Tibial artery (tissue), 4 donors: ENCODE data around the gene RNASEH2C.
"Not testable (repeated sequence)": the region's sequence is repeated elsewhere in the genome, so short reads cannot be mapped to it uniquely, and the experiment has no call there.

Experiments used
- DNase-seq, 2 donors: peaks; one replicate each; pipeline ENCODE4 v3.0.0-alpha.2; 2019
- H3K27ac ChIP-seq, 2 donors: fragments of 200-600 bp; sonication (generic) in 1 of 2; 1 replicate in 1 of 2; 2 replicates in 1 of 2; pipeline ENCODE4 v1.5.1; 2018 to 2019; ENCODE audit warnings: mild to moderate bottlenecking in 1 of 2
- H3K27me3 ChIP-seq, 2 donors: fragments of 200-600 bp; sonication (generic) in 1 of 2; one replicate each; pipeline versions ENCODE4 v1.5.1 to v1.6.0; 2016 to 2019
- H3K36me3 ChIP-seq, 3 donors: fragments of 200-600 bp; sonication (generic) in 2 of 3; one replicate each; pipeline ENCODE4 v1.5.1; 2016 to 2019; ENCODE audit warnings: mild to moderate bottlenecking in 2 of 3
- H3K4me1 ChIP-seq, 4 donors: fragments of 200-600 bp; sonication (generic) in 2 of 4; 1 replicate in 3 of 4; 2 replicates in 1 of 4; pipeline ENCODE4 v1.5.1; 2016 to 2019
- H3K4me3 ChIP-seq, 2 donors: fragments of 200-600 bp; sonication (generic) in 1 of 2; 1 replicate in 1 of 2; 2 replicates in 1 of 2; pipeline ENCODE4 v1.5.1; 2018 to 2019; ENCODE audit warnings: mild to moderate bottlenecking in 2 of 2
- H3K9me3 ChIP-seq, 3 donors: fragments of 200-600 bp; sonication (generic) in 1 of 3; one replicate each; pipeline ENCODE4 v1.5.1; 2016 to 2019
- CTCF ChIP-seq, 2 experiments: fragments of 200-600 bp in 1 of 2; fragments of 450-650 bp in 1 of 2; IDR thresholded peaks; one replicate each; pipeline ENCODE4 v1.5.1; 2017 to 2019; ENCODE audit warnings: antibody characterized with exemption in 2 of 2, mild to moderate bottlenecking in 1 of 2, moderate library complexity in 1 of 2
- intact Hi-C: fragments of 100-400 bp; cut with DNase I; formaldehyde crosslinking; loops from one replicate; pipeline ENCODE4 v1.15.0; 2023; ENCODE audit warnings: low total_unique reads

RNASEH2C gene

GRCh38 chr11:65698205-65698604 lies 22.4 kb downstream of the RNASEH2C start:
- intact Hi-C loops, result no loop called here
- no peak for DNase-seq
- Histone ChIP-seq H3K4me1 (no peaks in the 10 kb centered on the region), H3K9me3 (no peaks in the 10 kb centered on the region), H3K27ac (no peak overlapping the region), H3K36me3 (no peaks in the 10 kb centered on the region), H3K27me3 (peaks cover 0 to 7% of the 10 kb centered on the region in 2 donors), H3K4me3 (no peak overlapping the region)
- no peak for TF ChIP-seq CTCF (IDR thresholded peaks at IDR 0.05)

GRCh38 chr11:65696802-65697552 lies 23.6 kb downstream of the RNASEH2C start:
- no peaks in the 10 kb centered on the region for H3K36me3 ChIP-seq
- no peak for DNase-seq
- no peak overlapping the region for H3K27ac ChIP-seq
- no peaks in the 10 kb centered on the region for H3K4me1 ChIP-seq
- no peak overlapping the region for H3K4me3 ChIP-seq
- TF ChIP-seq CTCF (IDR thresholded peaks at IDR 0.05), result no peak
- H3K9me3 ChIP-seq, result no peaks in the 10 kb centered on the region
- H3K27me3 ChIP-seq, result peaks cover 0 to 4% of the 10 kb centered on the region in 2 donors
- intact Hi-C loops, result no loop called here

- intact Hi-C loops, result no loop called here
- no peaks in the 10 kb centered on the region for H3K9me3 ChIP-seq
- H3K36me3 ChIP-seq, result no peaks in the 10 kb centered on the region
- H3K27ac ChIP-seq, result no peak overlapping the region
- no peaks in the 10 kb centered on the region for H3K4me1 ChIP-seq
- peak in 1 of 2 donors; percentile 32 for DNase-seq
- no peak for TF ChIP-seq CTCF (IDR thresholded peaks at IDR 0.05)
- H3K4me3 ChIP-seq, result no peak overlapping the region
- H3K27me3 ChIP-seq, result peaks cover 0 to 3% of the 10 kb centered on the region in 2 donors
Observed at GRCh38 chr11:65695459-65696241, 24.9 kb downstream of the RNASEH2C start.

- Histone ChIP-seq H3K4me1 (no peaks in the 10 kb centered on the region), H3K27ac (no peak overlapping the region), H3K9me3 (no peaks in the 10 kb centered on the region), H3K27me3 (peaks cover 0 to 3% of the 10 kb centered on the region in 2 donors), H3K4me3 (no peak overlapping the region), H3K36me3 (no peaks in the 10 kb centered on the region)
- DNase-seq, result peak in 1 of 2 donors; percentile 32
- no peak for TF ChIP-seq CTCF (IDR thresholded peaks at IDR 0.05)
- intact Hi-C loops, result no loop called here
Observed at GRCh38 chr11:65692367-65692766, 28.2 kb downstream of the RNASEH2C start.

GRCh38 chr11:65691847-65692246 lies 28.8 kb downstream of the RNASEH2C start:
- H3K36me3 ChIP-seq, H3K9me3 ChIP-seq, H3K4me3 ChIP-seq, H3K27me3 ChIP-seq, intact Hi-C loops, H3K4me1 ChIP-seq, H3K27ac ChIP-seq: not testable (repeated sequence)
- peak in 1 of 2 donors; percentile 23 for DNase-seq

- Histone ChIP-seq H3K27me3 (no peaks in the 10 kb centered on the region), H3K4me3 (no peak overlapping the region), H3K4me1 (no peaks in the 10 kb centered on the region), H3K27ac (no peak overlapping the region), H3K36me3 (no peaks in the 10 kb centered on the region), H3K9me3 (no peaks in the 10 kb centered on the region)
- DNase-seq, result no peak
- no peak for TF ChIP-seq CTCF (IDR thresholded peaks at IDR 0.05)
- intact Hi-C loops, result no loop called here
Observed at GRCh38 chr11:65685981-65686380, 34.6 kb downstream of the RNASEH2C start.

- intact Hi-C loops, H3K4me1 ChIP-seq, H3K4me3 ChIP-seq, H3K27me3 ChIP-seq, H3K27ac ChIP-seq, H3K36me3 ChIP-seq, DNase-seq, H3K9me3 ChIP-seq: not testable (repeated sequence)
Observed at GRCh38 chr11:65683480-65683879, 37.1 kb downstream of the RNASEH2C start.
